Astrocyte of the cerebellum (primary cell): ENCODE data around the gene SOX15.
"Not testable (repeated sequence)": the region's sequence is repeated elsewhere in the genome, so short reads cannot be mapped to it uniquely, and the experiment has no call there.

Experiments
- DNase-seq: peaks from one replicate; pipeline ENCODE4 v3.0.0-alpha.2; 2011; ENCODE audit warnings: low read depth
- H3K4me3 ChIP-seq: 2 replicates; pipeline ENCODE4 v1.5.1; 2011; ENCODE audit warnings: mild to moderate bottlenecking, low read depth, low read length, moderate library complexity
- CTCF ChIP-seq: IDR thresholded peaks from 2 replicates; pipeline ENCODE4 v1.5.1; 2012; ENCODE audit warnings: low read length, low read depth, moderate library complexity, mild to moderate bottlenecking; ENCODE audit errors: missing control alignments
- in situ Hi-C: cut with HindIII; loops from 2 replicates; pipeline ENCODE4 v1.10.0; 2017; ENCODE audit warnings: low sequenced_read_pairs

SOX15 gene

DNA sequence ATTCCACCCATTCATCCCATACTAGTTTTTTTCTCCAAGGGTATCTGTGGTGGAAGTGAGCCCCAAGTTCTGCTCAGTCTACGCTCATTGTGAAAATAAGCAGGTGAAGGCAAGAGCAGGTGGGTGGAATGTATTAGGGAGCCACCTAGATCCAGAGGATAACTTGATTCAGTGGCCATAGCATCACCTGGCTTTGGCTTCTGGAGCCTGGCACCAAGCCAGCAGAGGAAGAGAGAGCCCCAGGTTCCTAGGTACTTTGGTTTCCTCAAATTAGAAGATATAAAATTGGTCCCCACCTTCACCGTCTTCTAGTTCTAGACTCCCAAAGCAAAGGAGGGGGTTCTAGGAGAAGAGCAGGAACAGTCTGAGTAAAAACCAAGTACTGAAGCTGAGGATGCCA lies 20.7 kb upstream of the SOX15 start:
- no peak for DNase-seq
- no peak for TF ChIP-seq CTCF
- no peak overlapping the region for H3K4me3 ChIP-seq
- in situ Hi-C loops: no loop called here

DNA sequence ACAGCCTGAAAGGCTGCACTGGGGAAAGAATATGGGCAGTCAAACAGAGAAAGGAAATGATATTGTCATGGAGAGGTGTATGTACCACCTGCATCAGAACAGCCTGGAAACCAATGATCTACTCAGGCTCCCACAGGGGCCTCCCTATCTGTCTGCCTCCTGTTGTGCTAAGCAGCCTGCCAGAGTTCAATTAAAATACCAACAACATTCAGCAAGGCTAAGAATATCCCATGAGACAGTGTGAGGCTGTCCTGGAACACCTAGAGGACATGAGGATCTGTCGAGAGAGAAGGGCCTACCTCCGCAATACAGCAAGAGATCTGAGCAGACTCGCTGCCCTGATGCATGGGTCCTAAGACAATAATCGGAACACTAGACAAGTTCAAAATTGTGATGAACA lies 16.4 kb upstream of the SOX15 start:
- no peak overlapping the region for H3K4me3 ChIP-seq
- in situ Hi-C loops: no loop called here
- no peak for TF ChIP-seq CTCF
- DNase-seq: no peak

DNA sequence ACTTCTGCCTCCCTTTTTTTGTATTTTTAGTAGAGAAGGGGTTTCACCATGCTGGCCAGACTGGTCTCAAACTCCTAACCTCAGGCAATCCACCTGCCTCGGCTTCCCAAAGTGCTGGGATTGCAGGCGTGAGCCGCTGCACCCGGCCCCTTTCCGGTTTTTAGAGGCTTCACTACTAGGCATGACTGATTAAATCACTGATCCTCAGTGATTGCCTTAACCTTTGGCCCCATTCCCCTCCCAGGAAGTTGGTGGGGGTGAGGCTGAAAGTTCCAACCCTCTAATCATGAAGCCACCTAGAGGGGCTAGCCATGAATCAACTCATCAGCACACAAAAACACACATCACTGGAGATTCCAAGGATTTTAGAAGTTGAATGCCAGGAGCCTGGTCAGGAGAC lies 7.7 kb upstream of the SOX15 start:
- DNase-seq, H3K4me3 ChIP-seq, in situ Hi-C loops: not testable (repeated sequence)

DNA sequence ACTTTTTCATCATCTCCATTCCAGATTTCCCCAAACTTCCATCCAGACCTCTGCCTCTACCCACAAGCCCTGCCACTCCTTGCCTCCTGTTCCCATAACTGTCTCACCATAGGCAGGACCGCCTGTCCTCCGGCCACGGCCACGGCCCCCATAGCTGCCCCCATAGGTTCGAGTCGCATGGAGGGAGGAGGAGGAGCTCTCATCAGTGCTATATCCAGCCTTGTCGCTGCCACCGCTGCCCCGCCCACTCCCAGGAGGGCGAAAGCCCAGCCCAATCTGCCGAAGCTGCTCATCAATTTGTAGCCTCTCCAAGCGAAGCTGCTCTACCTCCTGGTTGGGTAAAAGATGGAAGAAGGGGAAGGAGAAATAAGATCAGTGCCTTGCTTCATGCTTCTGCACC lies 3.4 kb upstream of the SOX15 start:
- TF ChIP-seq CTCF: no peak
- in situ Hi-C loops: no loop called here
- DNase-seq: no peak
- H3K4me3 ChIP-seq: no peak overlapping the region

- DNase-seq: no peak
- no peak for TF ChIP-seq CTCF
- H3K4me3 ChIP-seq: no peak overlapping the region
- in situ Hi-C loops: no loop called here
These were observed 2.6 kb upstream of the SOX15 start for GRCh38 chr17:7592422-7593021.

DNA sequence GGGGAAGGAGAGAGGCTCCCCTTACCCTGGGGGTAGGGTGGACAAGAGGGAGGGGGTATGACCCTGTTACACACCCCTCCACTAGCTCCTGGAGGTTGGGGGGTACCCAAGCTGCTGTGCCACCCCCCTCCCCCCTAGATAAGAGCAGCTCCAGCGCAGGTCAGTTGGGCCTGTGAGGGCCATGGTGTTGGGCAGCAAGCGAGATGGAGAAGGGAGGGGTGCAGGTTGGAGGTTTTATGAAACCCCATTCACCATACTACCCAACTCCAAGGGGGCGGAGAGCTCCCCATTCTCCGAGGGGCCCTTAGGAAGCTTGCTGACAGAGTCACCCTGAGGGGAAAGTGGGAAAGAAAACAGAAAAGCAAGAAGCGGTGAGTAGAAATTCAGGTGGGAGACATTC lies 1.7 kb upstream of the SOX15 start:
- TF ChIP-seq CTCF: no peak
- H3K4me3 ChIP-seq: no peak overlapping the region
- DNase-seq: no peak
- in situ Hi-C loops: no loop called here

DNA sequence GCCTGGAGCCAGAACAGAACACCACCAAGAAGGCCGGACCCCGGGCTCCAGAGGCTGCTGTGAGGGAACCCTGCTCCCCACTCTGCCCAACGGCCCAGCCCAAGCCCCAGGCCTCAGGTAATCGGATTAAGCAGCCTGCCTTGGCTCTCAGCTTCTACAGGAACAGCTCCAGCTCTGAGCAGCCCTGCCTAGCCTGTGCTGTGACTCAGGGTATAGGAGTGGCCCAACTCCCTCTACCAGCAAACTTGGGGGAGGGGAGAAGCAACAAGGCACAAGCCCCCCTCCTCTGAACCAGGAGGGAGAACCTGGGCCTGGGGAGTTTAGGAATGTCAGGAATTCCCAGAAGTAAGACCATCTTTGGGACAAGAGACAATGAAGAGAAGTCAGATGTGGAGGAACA lies 849 bp upstream of the SOX15 start:
- TF ChIP-seq CTCF: no peak
- in situ Hi-C loops: no loop called here
- no peak for DNase-seq
- no peak overlapping the region for H3K4me3 ChIP-seq
